Smooth muscle cell of the brain vasculature (primary cell): Measurements from ENCODE around the gene NES.
A peak's percentile ranks its signal among the peaks of the same experiment; 100 is the strongest.
"Not testable (repeated sequence)": the region's sequence is repeated elsewhere in the genome, so short reads cannot be mapped to it uniquely, and the experiment has no call there.

Source experiments
- DNase-seq: peaks from one replicate; pipeline ENCODE4 v3.0.0-alpha.2; 2012; ENCODE audit warnings: low read depth, low spot score

NES gene

DNA sequence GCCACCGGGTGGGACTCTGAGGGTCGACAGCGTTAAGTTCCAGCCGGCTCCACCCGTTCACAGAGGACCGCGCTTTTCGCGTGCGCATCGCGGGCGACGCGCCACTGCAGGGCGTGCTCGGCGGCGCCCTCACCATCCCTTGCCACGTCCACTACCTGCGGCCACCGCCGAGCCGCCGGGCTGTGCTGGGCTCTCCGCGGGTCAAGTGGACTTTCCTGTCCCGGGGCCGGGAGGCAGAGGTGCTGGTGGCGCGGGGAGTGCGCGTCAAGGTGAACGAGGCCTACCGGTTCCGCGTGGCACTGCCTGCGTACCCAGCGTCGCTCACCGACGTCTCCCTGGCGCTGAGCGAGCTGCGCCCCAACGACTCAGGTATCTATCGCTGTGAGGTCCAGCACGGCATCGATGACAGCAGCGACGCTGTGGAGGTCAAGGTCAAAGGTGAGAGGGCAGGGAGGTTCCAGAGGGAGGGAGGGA lies 30.4 kb downstream of the NES start:
- DNase-seq: no peak

DNA sequence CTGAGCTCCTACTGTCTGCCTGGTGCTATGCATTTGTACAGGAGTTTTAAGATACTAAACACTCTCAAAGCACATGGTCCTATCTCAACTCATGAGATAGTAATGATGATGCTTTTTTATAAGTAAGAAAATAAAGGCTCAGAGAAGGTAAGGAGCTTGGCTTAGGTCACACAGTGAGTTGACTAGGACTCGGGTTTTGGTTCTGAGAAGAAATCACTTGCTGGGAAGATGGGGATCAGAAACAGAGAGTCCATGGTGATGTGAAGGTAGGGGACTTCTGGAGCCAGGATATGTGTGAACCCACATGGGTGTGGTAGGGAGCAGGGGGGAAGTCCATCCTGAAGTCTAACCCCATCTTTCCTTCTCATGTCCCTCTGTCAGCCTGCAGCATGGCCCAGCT lies 31.5 kb downstream of the NES start:
- DNase-seq: no peak

DNA sequence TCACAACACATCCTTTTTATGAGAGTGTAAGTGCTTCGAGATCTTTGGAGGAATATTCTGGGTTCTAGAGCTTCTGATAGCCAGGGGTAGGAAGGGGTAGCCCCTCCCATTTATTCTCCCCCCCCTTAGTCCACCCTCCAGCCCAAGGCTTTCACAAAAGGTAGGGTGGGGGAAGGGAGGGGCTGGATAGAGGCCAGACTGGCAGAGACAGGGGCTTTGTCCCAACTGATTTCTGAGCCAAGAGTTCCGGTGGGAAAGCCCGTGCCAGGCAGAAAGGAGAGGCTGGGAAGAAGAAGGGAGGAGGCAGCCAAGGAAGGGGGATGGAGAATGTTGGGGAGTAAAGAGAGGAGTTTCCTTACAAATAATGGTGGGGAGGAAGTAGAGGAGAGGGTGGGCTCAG lies 32.2 kb downstream of the NES start:
- no peak for DNase-seq

DNA sequence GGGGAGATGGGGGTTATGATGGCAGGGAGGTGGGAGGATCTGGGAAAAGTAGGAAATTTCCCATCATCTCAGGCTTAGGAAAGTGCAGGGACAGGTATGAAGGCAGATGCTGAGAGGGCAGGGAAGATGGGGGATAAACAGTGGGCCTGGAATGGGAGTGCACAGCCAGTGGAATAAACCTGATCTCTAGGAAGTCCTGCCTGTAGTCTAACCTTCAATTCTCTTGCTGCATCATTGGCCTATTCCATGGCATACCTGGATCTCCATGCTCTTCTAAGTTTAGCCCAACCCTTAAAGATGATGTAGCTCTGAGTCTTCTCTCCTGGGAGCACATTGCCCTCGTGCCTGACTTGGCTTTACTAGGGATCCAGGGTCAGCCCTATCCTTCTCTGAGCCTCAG lies 32.6 kb downstream of the NES start:
- no peak for DNase-seq

DNA sequence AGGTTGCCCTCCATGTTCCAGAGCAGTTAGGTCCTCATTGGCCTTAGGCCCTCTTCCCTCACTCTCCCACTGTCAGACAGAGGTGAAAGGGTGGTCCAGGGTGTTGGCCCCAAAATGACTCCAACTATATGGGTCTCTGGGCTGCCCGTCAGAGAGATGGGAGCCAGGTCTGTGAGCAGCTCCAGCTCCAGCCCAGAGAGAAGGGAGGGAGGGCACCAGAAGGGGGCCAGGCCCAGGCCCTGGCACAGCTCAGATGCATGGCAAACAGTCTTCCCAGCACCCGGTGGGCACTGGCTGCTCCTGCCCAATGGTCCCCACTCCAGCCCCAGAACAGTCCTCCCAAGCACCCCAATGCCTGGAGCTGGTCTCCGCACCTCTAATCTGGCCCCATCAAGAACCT lies 33.1 kb downstream of the NES start:
- no peak for DNase-seq

DNA sequence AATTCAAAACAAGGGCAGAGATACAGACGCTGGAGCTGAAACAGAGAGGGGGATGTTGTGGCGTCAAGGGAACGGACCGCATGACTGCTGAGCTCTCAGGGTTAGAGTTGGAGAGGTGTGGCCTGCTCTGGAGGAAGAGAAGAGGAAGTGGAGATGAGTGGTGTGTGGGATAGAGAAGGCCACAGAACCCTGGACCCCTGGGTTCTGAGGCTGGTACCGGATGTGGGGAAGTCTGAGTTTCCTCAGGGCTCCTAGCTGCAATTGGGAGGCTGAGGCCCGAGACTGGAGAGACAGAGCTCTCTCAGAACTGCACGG lies 33.5 kb downstream of the NES start:
- no peak for DNase-seq

DNA sequence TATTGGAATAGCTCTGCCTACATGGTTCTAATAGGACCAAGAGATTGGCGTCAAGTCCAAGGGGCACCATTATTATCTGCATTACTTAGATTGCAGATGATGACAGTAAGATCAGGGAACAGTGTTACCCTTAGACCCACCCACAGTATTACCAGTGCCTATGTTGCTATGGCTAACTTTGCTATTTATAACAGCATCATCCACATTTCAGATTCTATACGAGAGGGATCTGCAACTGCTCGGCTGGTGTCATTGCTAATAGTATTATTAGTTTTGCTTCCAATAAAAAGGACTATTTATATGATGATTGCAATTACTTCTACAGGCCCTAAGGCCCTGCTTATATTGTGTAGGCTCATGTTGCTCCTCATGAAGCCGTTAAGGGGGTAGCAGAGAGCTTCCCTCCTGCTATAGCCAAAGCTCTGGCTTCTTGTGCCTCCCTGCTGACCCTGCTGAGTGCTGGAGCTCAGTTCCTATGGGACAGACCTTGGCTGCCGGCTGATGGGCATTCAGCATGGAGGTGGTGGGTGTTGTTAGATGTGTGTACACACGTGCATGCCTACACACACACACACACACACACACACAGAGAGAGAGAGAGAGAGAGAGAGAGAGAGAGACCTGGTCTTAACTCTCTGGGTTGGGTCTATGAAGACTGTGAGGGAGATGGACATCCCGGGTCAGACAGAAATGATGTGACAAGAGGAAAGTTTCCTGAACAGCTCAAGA lies 34.0 kb downstream of the NES start:
- no peak for DNase-seq

DNA sequence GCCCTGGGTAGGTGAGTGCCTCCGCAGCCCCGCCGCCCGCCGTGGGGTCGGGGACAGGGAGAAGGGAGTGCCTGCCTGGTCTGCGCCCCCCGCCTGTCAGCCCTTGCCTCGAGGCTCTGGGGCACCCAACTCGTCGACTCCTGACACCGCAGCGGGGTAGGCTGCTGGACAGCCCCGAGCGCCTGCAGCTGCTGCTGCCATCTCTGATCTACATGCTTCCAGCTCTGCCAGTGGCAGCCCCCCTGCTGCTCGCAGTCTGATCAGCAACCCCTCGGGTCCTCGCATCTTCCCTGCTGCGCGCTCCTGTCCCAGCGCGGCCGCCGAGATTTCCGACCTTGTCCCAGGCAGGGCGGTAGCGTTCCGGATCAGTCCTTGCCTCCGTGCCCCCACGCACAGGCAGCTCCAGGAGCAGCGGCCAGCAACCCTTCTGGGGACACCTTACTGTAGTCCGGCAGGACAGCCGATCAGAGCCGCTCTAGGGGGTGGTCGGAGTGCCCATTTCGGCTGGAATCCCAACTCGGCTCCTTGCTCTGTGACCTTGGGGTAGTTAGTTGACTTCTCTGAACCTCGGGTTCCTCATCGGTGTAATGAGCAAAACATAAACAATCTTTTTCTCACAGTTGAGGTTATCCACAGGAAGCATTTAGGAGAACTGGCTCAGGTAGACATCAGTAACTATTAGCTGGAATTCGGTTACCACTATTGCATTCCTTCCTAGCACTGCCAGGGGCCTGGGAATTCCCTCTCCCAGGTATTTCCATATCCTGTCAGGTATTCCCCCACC lies 34.8 kb downstream of the NES start:
- no peak for DNase-seq

DNA sequence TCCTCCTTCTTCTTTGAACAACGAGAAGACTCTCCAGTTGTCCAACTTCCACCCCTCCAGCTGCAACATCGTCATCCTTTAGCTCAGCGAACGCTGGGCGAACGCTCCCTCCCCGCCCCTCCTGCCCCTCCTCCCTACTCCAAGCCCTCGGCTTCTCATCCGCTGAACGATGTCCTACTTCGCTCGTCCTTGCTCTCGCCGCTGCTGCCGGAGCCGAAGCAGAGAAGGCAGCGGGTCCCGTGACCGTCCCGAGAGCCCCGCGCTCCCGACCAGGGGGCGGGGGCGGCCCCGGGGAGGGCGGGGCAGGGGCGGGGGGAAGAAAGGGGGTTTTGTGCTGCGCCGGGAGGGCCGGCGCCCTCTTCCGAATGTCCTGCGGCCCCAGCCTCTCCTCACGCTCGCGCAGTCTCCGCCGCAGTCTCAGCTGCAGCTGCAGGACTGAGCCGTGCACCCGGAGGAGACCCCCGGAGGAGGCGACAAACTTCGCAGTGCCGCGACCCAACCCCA lies 35.4 kb downstream of the NES start, which contains the start of gene BCAN:
Gene BCAN, plus strand, starts transcription at position 357 of the 504 bp plus-strand sequence. CDS start 3,938 bp downstream, outside the sequence.
- DNase-seq: no peak

DNA sequence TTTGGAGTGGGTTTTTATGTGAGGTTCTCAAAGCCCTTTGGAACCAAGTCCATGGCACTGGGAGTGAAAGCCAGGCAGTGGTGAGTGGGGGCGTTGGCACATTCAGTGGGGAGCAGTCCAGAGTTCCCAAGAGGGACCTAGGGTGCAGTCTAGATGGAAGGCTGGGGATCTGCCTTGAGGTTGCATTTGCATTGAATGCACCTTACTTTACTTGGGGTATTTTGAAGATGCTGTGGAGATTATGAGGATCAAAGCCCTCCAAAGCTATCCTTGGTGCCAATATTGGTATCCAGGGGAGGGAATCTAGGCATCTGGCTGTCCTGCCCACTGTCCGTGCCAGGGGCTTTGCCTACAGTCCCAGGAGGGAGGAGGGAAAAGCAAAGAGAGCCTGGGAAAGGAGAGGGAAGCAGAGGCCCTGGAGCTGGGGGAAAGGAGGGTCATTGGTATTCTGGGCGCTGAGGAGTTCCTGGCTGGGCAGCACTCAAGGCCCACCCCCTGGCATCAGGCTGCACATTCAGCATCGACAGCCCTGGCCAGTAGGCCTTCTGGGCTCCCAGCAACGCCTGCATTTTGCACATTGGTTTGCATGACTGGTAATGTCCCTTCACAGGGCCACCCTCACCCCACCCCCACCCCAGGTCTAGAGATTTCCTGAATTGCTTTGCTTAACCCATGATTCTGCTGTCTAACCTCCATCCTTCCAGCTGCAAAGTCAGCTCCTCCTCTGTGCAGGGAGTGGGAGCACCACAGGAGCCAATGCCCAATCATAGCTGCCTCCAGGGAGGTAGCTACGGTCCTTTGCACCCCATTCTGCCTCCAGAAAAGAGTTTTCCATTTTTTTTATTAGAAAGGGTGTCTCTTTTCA lies 36.1 kb downstream of the NES start:
- no peak for DNase-seq

DNA sequence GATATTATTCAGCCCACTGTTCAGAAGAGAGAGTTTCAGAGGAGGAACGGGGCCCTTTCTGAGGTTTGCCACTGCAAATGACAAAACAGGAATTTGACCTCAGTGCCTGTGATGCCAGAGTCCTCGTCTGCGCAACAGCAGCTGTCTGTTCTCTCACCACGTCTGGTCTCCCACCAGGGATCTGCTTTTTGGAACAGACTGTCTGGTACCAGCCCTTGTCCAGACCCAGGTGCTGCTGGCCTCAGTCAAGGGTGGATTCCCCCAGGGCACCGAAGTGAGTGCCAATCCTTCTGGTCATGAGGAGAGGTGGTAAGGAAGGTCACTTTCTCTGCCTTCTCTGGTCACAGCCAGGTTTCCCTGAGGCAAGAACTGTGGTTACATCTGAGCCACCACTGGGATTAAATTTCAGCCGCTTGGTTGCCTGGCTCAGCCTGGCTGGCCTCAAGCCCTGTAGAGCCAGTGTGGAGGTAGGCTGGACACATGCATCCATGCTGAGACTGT lies 37.6 kb downstream of the NES start:
- DNase-seq: no peak

DNA sequence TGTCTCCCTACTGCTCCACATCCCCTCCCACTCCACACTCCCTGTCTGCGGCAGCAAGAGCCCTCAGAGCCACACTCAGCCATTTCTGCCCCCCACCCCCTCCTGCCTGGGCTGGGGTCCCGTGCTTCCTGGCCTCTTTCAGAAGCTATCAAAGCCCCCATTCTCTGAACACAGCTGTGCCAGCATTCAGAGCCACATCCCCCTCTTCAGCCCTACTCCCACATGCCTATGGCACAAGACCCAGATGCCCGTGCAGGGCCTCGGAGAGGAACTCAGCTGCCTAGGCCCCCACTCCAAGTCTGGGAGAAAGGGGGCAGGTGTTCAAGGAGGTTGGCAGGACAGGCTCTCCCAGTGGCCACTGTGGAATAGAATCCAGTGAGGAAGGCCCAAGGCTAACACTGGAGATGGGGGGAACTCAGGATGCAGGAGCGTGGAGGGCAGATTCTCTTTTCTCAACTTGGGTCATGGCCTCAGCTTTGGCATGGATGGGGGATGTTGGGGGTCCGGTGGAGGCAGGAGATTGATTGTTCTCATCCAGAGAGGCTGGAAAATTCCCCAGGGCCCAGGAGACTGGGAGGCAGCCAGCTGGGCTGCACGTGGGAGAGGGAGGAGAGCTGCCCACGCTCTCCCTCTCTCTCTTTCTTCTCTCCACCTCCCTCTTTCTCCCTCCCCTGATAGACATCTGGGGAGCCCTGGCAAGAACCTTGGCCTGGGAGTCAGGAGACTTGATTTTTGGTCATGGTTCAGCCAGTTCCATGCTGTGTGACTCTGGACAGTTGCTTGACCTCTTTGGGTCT lies 38.8 kb downstream of the NES start:
- DNase-seq: no peak

DNA sequence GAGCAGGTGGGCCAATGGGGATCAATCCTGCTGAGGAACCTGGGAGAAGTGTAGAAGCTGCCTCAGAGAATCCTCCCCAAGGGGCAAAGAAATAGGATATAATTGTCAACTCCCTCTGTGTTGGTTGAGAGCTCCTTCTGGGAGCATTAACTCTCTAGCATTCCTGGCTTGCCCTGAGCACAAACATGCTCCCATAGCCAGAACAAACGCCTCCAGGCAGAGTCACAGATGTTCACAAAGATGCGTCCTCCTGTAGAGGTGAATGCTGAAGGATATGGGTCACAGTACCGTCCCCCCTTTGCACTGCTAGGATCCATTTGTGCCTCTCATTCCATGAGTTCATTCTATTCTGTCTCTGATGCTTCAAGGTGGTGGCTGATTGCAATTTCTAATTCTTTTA lies 44.9 kb downstream of the NES start:
- DNase-seq: no peak

DNA sequence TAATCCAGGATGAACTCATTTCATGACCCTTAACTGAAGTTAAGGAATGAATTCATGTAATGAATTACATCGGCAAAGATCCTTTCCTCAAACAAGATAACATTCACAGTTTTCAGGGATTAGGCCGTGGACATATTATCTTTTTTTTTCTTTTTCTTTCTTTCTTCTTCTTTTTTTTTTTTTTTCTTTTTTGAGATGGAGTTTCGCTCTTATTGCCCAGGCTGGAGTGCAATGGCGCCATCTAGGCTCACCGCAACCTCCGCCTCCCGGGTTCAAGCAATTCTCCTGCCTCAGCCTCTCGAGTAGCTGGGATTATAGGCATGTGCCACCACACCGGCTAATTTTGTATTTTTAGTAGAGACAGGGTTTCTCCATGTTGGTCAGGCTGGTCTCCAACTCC lies 46.1 kb downstream of the NES start:
- not testable (repeated sequence) for DNase-seq

DNA sequence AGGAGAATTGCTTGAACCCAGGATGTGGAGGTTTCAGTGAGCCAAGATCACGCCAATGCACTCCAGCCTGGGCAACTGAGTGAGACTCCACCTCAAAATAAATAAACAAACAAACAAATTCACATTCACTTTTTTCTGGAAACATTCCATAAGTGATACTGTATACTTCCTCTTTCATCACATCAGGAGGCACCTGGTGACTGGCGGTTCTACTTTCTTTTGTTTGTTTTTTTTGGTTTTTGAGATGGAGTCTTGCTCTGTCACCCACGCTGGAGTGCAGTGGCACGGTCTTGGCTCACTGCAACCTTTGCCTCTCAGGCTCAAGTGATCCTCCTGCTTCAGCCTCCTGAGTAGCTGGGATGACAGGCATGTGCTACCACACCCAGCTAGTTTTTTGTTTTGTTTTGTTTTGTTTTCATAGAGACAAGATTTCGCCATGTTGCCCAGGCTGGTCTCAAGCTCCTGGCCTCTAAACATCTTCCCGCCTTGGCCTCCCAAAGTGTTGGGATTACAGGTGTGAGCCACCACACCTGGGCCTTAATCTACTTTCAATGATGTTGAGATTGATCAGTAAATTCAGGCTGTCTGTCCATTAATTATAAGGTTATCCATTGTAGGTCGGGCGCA lies 47.3 kb downstream of the NES start:
- DNase-seq: no peak

DNA sequence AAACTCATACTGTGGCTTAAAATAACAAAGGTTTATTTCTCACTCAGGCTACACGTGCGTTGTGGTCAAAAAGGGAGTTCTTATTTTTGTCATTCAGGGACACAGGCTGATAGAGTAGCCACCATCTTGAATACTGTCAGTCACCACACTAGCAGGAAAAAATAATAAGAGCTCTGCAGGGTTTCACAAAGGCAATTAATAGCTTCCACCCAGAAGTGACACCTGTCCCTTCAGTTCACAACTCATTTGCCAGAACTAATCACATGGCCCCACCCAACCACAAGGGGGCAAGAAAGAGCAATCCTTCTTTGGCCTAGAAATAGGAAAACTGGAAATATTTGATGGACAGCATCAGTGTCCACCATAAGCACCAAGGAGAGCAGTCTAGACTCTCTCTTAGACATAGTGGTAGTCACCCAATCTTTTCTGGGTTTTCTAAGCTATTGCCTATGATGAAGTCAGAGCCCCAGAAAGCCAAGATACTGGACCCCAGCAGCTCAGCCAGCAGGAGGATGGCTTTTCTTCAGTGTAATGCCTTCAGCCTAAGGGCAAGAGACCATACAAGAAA lies 49.8 kb downstream of the NES start:
- DNase-seq: peak; percentile 12

DNA sequence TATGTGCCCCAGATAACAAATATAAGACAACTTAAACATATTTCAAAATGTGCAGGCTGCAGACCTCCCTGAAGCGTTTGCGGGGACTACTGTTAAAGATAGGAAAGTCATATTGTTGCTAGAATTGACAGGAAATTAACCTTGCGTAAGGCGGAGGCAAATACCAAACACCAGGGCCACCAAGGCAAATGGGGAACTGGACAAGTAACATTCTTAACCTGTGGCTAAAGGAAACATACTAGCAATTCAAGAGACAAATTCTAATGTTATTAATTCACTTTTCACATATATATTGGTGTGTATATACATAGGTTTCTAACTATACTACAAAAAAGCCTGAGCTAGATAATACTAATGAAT lies 51.1 kb downstream of the NES start:
- DNase-seq: no peak

DNA sequence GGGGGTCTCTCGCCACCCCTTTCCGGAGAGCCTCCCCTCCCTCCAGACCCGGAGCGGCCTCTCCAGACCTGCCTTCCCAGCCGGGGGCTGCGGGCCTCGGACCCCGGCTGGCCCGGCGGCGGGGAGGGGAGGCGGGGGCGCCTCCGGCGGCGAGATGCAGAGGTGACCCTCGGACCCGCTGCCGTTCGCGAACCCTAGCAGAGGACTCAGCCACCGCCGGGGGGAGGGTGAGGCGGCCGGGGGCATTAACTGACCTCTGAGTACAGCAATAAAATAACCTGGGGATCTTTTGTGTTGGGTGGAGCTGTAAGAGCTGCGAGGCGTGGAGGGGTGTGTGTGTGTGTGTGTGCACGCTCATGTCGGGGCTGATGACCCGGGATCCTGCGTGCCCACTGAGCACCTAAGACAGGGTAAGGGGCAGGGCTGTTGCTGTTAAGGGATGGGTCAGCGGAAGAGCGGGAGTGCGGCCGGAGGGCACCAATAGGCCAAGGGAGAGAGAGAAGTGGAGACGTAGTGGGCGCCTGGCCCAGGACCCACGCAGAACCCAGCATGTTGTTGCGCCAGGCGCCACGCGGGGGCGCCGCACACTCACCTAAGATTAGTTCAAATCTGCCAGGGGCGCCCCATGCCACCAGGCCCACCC lies 51.6 kb downstream of the NES start:
- DNase-seq: no peak

DNA sequence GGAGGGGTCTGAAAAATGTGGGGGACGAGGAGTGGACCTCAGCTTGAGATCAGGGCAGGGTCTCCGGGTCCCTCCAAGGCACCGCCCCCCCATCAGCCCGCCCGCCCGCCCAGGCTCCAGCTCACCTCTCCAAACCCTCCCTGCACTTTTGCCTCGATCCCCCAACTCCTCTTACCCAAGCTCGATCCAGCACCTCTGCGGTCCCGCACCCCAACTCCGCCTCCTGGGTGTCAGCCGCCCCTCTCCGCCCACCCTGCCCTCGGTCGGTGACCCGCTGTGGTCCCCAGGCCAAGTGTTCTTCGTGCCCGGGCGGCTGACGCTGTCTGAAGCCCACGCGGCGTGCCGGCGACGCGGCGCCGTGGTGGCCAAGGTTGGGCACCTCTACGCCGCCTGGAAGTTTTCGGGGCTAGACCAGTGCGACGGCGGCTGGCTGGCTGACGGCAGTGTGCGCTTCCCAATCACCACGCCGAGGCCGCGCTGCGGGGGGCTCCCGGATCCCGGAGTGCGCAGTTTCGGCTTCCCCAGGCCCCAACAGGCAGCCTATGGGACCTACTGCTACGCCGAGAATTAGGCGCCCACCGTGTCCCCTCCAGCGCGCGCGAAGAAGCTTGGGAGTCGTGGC lies 52.3 kb downstream of the NES start:
- no peak for DNase-seq
